HS-27A (cell line): ENCODE results near the gene AKAP10.
"Not testable (repeated sequence)": the region's sequence is repeated elsewhere in the genome, so short reads cannot be mapped to it uniquely, and the experiment has no call there.

Experiments
- DNase-seq: peaks from one replicate; pipeline ENCODE4 v3.0.0-alpha.2; 2012; ENCODE audit warnings: low read depth, missing footprints

The AKAP10 gene

DNA sequence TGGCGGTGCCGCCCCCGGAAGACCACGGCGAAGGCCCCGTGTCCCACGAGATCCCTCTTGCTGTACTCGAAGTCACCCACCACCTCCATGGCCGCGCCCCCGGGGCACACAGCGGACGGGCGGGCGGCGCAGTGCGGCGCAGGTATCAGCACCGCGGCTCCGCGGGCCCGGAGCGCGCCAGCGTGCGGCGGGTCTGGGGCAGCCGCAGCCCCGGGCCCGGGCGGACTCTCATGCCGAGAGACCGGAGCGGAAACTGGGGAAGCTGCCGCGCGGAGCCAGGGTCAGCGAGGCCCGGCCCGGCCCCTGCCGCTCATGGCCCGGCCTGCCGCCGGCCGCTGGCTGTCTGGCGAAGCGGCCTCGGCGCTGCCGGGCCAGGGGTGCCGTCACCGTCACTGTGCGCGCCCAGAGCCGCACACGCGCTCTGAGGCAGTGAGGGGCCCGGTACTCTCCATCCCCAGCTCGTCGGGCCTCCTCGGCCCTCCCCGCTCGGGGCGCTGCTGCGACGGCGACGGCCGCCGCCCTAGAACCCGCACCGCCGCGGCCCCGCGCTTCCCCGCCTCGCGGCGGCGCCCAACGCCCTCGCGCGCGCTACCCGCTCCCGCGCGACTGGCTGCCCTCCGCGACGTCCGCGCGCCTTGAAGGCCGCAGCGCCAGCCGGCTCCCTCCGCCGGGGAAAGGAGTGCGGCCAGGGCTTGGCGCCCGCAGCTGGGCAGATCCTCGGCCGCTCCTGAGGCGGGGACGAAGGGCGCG, 110.1 kb downstream of the AKAP10 start, which contains the start of gene ULK2:
Gene ULK2 (minus strand): TSS at position 608 of the 750 bp plus-strand sequence. CDS start 519 bp downstream, at position 89.
- no peak for DNase-seq

DNA sequence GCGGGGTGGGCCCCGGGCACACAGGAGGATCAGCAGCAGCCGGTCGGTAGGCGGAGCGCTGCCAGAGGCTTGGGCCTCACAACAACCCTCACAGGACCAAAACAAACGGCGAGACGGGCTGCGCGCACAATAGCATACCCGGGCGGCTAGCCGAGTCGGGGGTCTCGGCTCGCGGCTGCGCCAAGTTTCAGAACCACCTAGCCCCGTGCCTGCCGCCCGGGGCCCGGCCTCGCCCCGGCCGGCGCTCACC, 110.6 kb downstream of the AKAP10 start:
- no peak for DNase-seq

DNA sequence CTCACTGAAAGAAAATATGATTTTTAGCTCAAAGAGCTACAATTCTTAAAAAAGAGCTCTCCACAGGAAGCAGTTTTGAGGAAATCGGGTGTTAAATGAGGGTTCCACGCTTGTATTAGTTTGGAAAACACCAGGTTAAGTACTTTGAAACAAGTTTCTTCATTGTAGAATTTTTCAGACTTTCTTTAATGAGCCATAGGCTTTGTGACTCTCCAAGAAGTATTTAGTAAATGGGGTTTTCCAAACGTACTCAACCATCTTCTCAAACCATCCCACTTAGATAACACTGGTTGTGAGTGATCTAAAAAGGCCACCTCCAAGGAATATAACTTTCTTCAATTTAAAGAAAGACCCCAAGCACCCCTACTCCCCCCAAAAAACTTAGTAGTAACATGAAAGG, 112.6 kb downstream of the AKAP10 start:
- DNase-seq, result no peak

DNA sequence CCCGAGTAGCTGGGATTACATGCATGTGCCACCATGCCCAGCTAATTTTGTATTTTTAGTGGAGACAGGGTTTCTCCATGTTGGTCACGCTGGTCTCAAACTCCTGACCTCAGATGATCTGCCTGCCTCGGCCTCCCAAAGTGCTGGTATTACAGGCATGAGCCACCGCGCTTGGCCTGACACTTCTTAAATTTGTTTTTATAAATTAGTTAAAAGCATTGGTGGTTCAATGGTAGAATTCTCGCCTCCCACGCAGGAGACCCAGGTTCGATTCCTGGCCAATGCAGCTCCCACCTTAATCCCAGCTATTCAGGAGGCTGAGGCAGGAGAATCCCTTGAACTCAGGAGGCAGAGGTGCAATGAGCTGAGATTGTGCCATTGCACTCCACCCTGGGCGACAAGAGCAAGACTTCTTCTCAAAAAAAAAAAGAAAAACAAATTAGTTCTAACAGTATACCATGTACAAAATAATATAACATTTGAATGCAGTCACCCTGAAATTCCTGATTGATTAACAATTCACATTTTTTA, 116.9 kb downstream of the AKAP10 start:
- DNase-seq, result not testable (repeated sequence)

DNA sequence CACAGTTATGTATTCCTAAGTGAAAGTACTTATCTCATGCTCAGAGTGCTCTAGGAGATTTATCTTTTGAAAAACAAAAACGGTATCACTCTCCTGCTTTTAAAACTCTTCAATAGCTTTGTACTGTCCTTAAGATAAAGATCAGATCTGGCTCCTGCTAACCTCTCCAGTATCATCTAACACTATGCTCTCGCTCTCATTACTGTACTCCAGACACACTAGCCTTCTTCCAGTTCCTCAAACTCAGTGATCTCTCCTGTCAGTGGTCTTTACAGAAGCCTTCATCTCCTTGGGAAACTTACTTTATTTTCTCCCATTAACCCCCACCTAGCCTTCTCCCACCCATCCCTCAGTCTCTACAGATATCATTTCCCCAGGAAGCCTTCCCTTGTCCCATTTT, 120.0 kb downstream of the AKAP10 start:
- DNase-seq, result no peak
